Measurements from ENCODE around the gene TMEM132A.
A peak's percentile ranks its signal among the peaks of the same experiment; 100 is the strongest.

TMEM132A gene

DNA sequence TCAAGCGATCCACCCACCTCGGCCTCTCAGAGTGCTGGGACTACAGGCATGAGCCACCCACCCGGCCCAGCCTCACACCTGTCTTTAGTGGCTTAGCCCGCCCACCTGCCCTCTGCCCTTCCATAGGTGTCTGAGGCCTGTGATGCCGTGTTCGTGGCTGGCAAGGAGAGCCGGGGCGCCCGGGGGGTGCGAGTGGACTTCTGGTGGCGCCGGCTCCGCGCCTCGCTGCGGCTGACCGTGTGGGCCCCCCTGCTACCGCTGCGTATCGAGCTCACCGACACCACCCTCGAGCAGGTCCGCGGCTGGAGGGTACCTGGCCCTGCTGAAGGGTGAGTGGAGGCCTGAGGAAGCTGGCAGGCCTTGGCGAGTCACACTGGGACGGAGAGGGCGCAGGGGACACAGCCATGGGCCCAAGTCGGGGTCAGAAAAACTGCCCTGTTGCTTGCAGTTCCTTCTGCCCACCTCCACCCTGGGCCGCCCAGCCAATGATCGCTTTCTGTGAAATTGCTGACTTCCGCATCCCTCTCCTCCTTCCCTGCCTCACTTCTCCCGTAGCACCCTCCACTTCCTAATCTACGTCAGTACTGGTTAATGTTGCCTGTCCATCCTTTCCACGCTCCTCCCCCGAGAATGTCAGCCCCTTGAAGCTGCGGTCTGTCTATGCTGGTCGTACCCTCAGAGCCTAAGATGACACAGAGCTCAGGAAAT, 9.3 kb downstream of the TMEM132A start:
- no peak overlapping the region for H3K27ac ChIP-seq
- TF ChIP-seq, protein P1, sequence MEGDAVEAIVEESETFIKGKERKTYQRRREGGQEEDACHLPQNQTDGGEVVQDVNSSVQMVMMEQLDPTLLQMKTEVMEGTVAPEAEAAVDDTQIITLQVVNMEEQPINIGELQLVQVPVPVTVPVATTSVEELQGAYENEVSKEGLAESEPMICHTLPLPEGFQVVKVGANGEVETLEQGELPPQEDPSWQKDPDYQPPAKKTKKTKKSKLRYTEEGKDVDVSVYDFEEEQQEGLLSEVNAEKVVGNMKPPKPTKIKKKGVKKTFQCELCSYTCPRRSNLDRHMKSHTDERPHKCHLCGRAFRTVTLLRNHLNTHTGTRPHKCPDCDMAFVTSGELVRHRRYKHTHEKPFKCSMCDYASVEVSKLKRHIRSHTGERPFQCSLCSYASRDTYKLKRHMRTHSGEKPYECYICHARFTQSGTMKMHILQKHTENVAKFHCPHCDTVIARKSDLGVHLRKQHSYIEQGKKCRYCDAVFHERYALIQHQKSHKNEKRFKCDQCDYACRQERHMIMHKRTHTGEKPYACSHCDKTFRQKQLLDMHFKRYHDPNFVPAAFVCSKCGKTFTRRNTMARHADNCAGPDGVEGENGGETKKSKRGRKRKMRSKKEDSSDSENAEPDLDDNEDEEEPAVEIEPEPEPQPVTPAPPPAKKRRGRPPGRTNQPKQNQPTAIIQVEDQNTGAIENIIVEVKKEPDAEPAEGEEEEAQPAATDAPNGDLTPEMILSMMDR (IDR thresholded peaks at IDR 0.05), result no peak
- no peak for DNase-seq (ENCODE audit: low spot score)
- H3K4me3 ChIP-seq, result no peak overlapping the region

- TF ChIP-seq, protein P1 (IDR thresholded peaks at IDR 0.05), result no peak
- no peak overlapping the region for H3K27ac ChIP-seq
- no peak for DNase-seq (ENCODE audit: low spot score)
- H3K4me3 ChIP-seq, result no peak overlapping the region
These were observed 10.0 kb downstream of the TMEM132A start for GRCh38 chr11:60934124-60934789.

DNA sequence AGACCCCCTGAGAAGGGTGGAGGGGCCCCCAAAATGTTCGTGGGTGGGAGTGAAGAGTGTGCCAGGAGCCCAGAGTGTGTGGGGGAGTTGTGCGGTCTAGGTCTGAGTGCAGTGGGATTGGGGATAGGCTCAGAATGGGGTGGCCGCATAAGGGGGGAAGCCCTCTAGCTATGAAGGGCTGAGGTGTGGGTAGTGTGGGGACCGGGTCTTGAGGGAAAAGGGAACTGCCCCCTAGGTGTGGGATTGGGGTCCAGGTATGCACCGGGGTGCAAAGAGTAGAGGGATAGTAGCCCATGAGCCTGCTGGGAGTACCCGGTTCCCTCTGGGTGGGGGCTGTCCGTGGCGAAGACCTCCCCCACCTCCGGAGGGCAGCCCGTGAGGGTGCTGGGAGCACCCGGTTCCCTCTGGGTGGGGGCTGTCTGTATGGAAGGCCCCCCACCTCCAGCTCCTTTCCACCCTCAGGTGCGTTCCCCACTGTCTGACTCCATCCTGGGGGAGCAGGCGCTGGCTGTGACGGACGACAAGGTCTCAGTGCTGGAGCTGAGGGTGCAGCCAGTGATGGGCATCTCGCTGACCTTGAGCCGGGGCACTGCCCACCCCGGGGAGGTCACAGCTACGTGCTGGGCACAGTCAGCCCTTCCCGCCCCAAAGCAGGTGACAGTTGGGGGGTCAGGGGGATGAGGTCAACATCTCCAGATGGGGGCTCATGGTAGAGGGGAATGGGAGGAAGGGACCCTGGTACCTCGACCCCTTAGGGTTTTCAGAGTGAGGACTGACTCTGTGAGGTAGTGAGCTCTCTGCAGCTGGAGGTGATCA, 10.7 kb downstream of the TMEM132A start:
- TF ChIP-seq, protein P1 (IDR thresholded peaks at IDR 0.05), result no peak
- DNase-seq (ENCODE audit: low spot score), result no peak
- H3K27ac ChIP-seq, result no peak overlapping the region
- H3K4me3 ChIP-seq, result no peak overlapping the region

DNA sequence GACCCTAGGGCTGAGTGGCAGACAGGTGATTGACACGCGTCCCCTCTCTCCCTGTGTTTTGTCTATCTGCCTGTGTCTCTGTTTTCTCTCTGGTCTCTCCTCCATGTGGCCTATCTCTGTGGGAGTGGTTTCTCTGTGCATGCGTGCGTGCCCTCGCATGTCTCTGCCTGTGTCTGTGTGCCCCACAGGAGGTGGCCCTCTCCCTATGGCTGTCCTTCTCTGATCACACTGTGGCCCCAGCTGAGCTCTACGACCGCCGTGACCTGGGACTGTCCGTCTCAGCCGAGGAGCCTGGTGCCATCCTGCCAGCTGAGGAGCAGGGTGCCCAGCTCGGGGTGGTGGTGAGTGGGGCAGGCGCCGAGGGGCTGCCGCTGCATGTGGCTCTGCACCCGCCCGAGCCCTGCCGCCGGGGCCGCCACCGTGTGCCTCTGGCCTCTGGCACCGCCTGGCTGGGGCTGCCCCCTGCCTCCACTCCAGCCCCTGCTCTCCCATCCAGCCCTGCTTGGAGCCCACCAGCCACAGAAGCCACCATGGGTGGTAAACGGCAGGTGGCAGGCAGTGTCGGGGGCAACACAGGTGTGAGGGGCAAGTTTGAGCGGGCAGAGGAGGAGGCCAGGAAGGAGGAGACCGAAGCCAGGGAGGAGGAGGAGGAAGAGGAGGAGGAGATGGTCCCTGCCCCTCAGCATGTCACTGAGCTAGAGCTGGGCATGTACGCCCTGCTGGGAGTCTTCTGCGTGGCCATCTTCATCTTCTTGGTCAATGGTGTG, 11.6 kb downstream of the TMEM132A start:
- no peak overlapping the region for H3K27ac ChIP-seq
- DNase-seq (ENCODE audit: low spot score), result no peak

GRCh38 chr11:60936467-60937143, 12.3 kb downstream of the TMEM132A start:
- TF ChIP-seq, protein P1 (IDR thresholded peaks at IDR 0.05), result no peak
- Histone ChIP-seq H3K4me3 (no peak overlapping the region), H3K27ac (peak overlapping the region in 1 of 2 donors; percentile 41)
- DNase-seq (ENCODE audit: low spot score), result no peak

More for the DNA sequence above, 11.6 kb downstream of the TMEM132A start:
- TF ChIP-seq, protein P1 (IDR thresholded peaks at IDR 0.05), result no peak
- no peak overlapping the region for H3K4me3 ChIP-seq

- Histone ChIP-seq H3K27ac (peak overlapping the region in 1 of 2 donors; percentile 41), H3K4me3 (no peak overlapping the region)
- TF ChIP-seq, protein P1 (IDR thresholded peaks at IDR 0.05), result no peak
- no peak for DNase-seq (ENCODE audit: low spot score)
These were observed 12.9 kb downstream of the TMEM132A start for GRCh38 chr11:60937144-60937527.
